HG02678 (cell line): ENCODE results near the gene EDC4.

Experiments
- ATAC-seq: cut with Tn5 transposase; IDR thresholded peaks from one replicate; pipeline ENCODE4 v1.9.1; 2021; ENCODE audit warnings: mild to moderate bottlenecking, moderate library complexity; ENCODE audit not compliant: unreplicated experiment

The EDC4 gene

GRCh38 chr16:67878846-67879245 lies 6.0 kb downstream of the EDC4 start:
- no peak for ATAC-seq

GRCh38 chr16:67879462-67879861 lies 6.6 kb downstream of the EDC4 start:
- no peak for ATAC-seq

GRCh38 chr16:67879936-67880335 lies 7.1 kb downstream of the EDC4 start:
- no peak for ATAC-seq

GRCh38 chr16:67880584-67880983 lies 7.7 kb downstream of the EDC4 start:
- ATAC-seq = no peak

- no peak for ATAC-seq
These were observed 8.8 kb downstream of the EDC4 start for GRCh38 chr16:67881621-67882161.

GRCh38 chr16:67882374-67883145 lies 9.7 kb downstream of the EDC4 start:
- ATAC-seq = no peak

- no peak for ATAC-seq
These were observed 10.5 kb downstream of the EDC4 start for GRCh38 chr16:67883146-67883871.

GRCh38 chr16:67883872-67884261 lies 11.0 kb downstream of the EDC4 start:
- no peak for ATAC-seq

GRCh38 chr16:67884684-67885083 lies 11.8 kb downstream of the EDC4 start, which contains the start of gene NRN1L:
Gene NRN1L, plus strand, starts transcription at chr16:67884885. Its CDS starts 19 bp downstream, at chr16:67884904.
- no peak for ATAC-seq

GRCh38 chr16:67885545-67885944 lies 12.7 kb downstream of the EDC4 start:
- no peak for ATAC-seq

GRCh38 chr16:67885976-67886375 lies 13.1 kb downstream of the EDC4 start:
- ATAC-seq = no peak

GRCh38 chr16:67886387-67886786 lies 13.5 kb downstream of the EDC4 start:
- no peak for ATAC-seq

- ATAC-seq = no peak
These were observed 15.5 kb downstream of the EDC4 start for GRCh38 chr16:67888331-67888730.

GRCh38 chr16:67892375-67892774 lies 19.5 kb downstream of the EDC4 start:
- ATAC-seq = no peak

- ATAC-seq = peak; percentile 91
These were observed 20.3 kb downstream of the EDC4 start, which contains the start of gene PSKH1 for GRCh38 chr16:67892899-67893742. Gene PSKH1, plus strand, starts transcription at chr16:67893254. Its CDS starts 15,496 bp downstream, at chr16:67908750.

- no peak for ATAC-seq
These were observed 21.0 kb downstream of the EDC4 start for GRCh38 chr16:67893743-67894399.

GRCh38 chr16:67897231-67897630 lies 24.4 kb downstream of the EDC4 start:
- no peak for ATAC-seq

- no peak for ATAC-seq
These were observed 28.9 kb downstream of the EDC4 start for GRCh38 chr16:67901734-67902133.

GRCh38 chr16:67902831-67903230 lies 30.0 kb downstream of the EDC4 start:
- no peak for ATAC-seq

- ATAC-seq = no peak
These were observed 34.7 kb downstream of the EDC4 start for GRCh38 chr16:67907397-67908180.
